GM12865 (cell line): ENCODE data around the gene TGM1.
A peak's percentile ranks its signal among the peaks of the same experiment; 100 is the strongest.

ENCODE experiments used
- DNase-seq: peaks from one replicate; pipeline ENCODE4 v3.0.0; 2010; ENCODE audit warnings: low read depth
- H3K4me3 ChIP-seq: 2 replicates; pipeline ENCODE4 v1.5.1; 2011; ENCODE audit warnings: mild to moderate bottlenecking, low read depth, low read length, control low read depth
- TF ChIP-seq, protein P1 (sequence below): IDR thresholded peaks from 2 replicates; pipeline ENCODE4 v1.5.1; 2011; ENCODE audit warnings: low read length, control low read depth, low read depth, inconsistent platforms; ENCODE audit not compliant: insufficient read depth; ENCODE audit errors: missing control alignments

TGM1 gene

DNA sequence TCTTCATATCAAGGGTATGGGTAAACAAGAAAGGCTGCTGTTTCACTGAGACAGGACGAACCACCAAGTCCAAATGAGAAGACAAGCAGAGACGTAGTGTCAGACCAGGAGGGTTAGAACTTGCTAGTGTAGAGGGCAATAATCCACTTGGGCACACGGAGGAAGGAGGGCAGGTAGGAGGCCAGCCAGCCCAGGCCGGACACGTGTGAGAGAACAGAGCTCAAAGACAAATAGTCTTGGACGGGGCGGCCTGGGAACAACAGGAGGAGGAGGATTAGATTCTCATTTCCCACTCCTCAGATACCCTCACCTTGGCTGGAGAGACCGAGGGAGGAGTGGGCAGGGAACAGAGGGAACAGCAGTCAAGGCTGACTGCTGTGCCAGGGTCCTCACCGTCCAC lies 27.8 kb upstream of the TGM1 start:
- H3K4me3 ChIP-seq = no peak overlapping the region
- TF ChIP-seq, protein P1, sequence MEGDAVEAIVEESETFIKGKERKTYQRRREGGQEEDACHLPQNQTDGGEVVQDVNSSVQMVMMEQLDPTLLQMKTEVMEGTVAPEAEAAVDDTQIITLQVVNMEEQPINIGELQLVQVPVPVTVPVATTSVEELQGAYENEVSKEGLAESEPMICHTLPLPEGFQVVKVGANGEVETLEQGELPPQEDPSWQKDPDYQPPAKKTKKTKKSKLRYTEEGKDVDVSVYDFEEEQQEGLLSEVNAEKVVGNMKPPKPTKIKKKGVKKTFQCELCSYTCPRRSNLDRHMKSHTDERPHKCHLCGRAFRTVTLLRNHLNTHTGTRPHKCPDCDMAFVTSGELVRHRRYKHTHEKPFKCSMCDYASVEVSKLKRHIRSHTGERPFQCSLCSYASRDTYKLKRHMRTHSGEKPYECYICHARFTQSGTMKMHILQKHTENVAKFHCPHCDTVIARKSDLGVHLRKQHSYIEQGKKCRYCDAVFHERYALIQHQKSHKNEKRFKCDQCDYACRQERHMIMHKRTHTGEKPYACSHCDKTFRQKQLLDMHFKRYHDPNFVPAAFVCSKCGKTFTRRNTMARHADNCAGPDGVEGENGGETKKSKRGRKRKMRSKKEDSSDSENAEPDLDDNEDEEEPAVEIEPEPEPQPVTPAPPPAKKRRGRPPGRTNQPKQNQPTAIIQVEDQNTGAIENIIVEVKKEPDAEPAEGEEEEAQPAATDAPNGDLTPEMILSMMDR = no peak
- DNase-seq = no peak

DNA sequence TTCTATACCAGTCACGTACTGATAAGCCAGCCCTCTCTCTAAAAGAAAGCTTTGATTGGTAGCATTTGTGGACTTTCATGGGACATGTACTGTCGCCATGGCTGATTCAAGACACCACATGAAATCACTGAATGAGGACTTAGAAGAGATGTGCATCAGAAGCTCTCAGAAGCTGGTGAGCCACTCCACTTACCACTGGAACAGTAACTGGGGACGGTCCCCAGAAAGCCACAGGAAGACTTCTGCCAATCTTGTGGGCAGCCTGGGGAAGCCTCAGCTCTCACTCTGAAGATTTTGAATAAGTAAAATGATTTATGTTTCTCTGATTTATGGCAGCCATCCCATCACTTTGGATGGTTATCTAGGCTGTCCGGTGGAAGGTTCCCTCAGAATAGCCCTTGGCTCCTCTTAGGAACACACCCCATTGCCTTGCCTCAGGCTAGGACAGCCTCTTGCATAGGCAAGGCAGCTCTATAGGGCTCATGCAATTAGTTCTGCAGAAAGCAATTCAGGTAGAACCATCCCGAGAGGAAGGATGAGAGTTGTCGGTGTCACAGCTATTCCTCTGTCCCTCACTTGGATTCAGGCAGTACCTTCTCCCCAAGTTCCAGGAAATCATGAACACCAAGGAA lies 26.8 kb upstream of the TGM1 start:
- H3K4me3 ChIP-seq = no peak overlapping the region
- peak; percentile 75 for DNase-seq
- TF ChIP-seq, protein P1 = no peak

DNA sequence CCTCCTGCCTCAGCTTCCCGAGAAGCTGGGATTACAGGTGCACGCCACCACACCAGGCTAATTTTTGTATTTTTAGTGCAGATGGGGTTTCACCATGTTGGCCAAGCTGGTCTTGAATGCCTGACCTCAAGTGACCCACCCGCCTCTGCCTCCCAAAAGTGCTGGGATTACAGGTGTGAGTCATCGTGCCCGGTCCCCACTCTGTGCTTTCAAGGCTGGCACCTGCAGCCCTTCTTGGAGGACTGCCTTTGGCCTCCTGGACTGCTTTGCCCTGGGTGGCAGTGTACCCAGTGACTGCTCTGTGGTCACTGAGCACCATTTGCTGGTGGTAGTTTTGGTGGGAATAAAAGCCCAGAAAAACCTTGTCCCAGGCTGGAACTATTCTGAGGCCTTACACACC lies 24.0 kb upstream of the TGM1 start:
- no peak for DNase-seq
- no peak overlapping the region for H3K4me3 ChIP-seq
- TF ChIP-seq, protein P1 = no peak

DNA sequence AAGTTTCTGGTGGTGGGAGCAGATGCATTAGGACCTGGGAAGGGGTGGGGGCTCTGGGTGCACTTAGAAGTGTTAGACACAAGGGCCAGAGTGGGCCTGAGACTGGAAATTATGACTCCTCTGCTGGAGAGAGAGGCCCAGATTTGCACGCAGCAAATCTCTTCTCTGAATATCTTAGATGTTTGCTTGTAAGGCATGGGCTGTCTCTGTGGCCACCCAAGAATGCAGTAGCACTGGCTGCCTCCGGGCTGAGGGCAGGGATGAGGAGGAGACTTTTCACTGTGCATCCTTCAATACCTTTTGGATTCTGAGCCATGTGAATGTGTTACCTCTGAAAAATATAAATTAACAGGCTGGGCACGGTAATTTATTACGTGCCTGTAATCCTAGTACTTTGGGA lies 22.4 kb upstream of the TGM1 start:
- TF ChIP-seq, protein P1 = no peak
- no peak for DNase-seq

DNA sequence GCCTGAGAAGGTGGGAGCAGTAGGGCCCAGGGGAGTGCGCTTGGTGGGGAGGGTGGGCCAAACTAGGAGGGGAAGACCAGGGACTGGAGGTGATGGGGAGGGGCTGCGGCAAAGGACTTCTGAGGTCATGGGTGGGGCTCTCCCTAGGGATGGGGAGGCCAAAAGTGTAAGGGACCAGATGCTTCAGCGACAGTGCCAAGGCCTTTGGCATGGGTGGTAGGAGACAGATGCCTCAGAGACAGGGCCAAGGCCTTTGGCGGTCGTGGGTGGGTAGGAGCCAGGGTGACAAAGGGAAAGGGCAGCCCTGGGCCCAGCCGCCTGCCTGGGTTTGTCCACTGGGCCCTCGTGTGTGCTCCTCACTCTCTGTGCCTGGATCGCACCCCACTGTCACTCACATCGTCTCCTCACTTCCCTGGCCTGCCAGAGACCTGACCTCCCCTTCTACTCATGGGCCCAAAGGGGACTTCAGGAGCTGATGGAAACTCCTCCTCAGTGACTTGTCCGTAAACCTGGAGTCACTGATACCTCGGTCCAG lies 21.6 kb upstream of the TGM1 start:
- no peak overlapping the region for H3K4me3 ChIP-seq
- no peak for DNase-seq
- TF ChIP-seq, protein P1 = no peak

More for the DNA sequence above, 22.4 kb upstream of the TGM1 start:
- no peak overlapping the region for H3K4me3 ChIP-seq

DNA sequence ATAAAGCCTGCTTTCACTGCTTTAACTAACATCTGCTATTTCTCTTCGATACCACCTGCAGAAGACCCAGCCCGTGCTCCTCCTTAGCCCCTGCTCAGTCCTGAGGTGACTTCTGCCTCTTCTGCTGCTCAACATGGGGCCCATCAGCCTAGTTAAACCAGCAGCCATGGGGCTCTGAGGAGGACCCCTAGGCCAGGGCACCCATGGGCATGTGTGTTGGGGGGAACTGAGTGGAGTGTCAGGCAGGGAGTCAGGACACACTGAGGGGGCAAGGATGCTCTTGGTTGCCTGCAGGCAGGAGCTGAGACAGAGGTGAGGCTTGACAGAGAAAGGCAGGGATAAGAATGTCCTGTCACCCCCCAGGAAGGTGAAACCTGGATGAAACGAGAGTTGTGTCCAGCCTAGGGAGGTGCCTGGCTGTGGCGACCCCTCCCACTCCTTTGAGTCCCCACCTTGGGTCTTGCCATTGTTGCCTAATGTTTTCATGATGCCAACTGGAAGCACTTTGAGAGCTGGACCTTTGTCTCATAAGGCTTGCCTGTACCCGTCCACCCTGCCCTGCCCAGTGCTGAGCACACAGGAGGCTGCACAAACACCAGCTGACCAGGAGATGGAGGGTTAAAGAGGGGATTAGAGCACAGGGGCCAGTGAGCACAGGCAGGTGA lies 21.0 kb upstream of the TGM1 start:
- H3K4me3 ChIP-seq = no peak overlapping the region
- TF ChIP-seq, protein P1 = no peak
- no peak for DNase-seq
